Activated T-helper 1 cell treated with Interleukin-2 at 50 U/mL for 16 hours (primary cell): ENCODE measurements around the gene UBAC1.
"Not testable (repeated sequence)": the region's sequence is repeated elsewhere in the genome, so short reads cannot be mapped to it uniquely, and the experiment has no call there.

ENCODE experiments used
- DNase-seq: peaks from one replicate; pipeline ENCODE4 v3.0.0-alpha.2; 2020; ENCODE audit warnings: low read depth

UBAC1 gene

GRCh38 chr9:135959814-135960213 is 1.4 kb downstream of the UBAC1 start:
- DNase-seq: no peak

- no peak for DNase-seq
Measured at GRCh38 chr9:135958485-135958884, 2.7 kb downstream of the UBAC1 start.

GRCh38 chr9:135957431-135957830 is 3.7 kb downstream of the UBAC1 start:
- no peak for DNase-seq

- no peak for DNase-seq
Measured at GRCh38 chr9:135956802-135957174, 4.4 kb downstream of the UBAC1 start.

GRCh38 chr9:135955934-135956801 is 5.0 kb downstream of the UBAC1 start:
- DNase-seq: no peak

GRCh38 chr9:135952664-135953206 is 8.4 kb downstream of the UBAC1 start:
- no peak for DNase-seq

GRCh38 chr9:135951889-135952663 is 9.1 kb downstream of the UBAC1 start:
- DNase-seq: no peak

- DNase-seq: not testable (repeated sequence)
Measured at GRCh38 chr9:135951310-135951709, 9.9 kb downstream of the UBAC1 start.

GRCh38 chr9:135950841-135951240 is 10.3 kb downstream of the UBAC1 start:
- not testable (repeated sequence) for DNase-seq

GRCh38 chr9:135950135-135950682 is 11.0 kb downstream of the UBAC1 start:
- DNase-seq: no peak

GRCh38 chr9:135949501-135950134 is 11.6 kb downstream of the UBAC1 start:
- no peak for DNase-seq

- no peak for DNase-seq
Measured at GRCh38 chr9:135948968-135949367, 12.2 kb downstream of the UBAC1 start.

GRCh38 chr9:135948446-135948845 is 12.7 kb downstream of the UBAC1 start:
- no peak for DNase-seq

- DNase-seq: no peak
Measured at GRCh38 chr9:135947582-135947981, 13.6 kb downstream of the UBAC1 start.

GRCh38 chr9:135947105-135947504 is 14.1 kb downstream of the UBAC1 start:
- DNase-seq: not testable (repeated sequence)

GRCh38 chr9:135946392-135946994 is 14.7 kb downstream of the UBAC1 start:
- no peak for DNase-seq

- no peak for DNase-seq
Measured at GRCh38 chr9:135945969-135946368, 15.2 kb downstream of the UBAC1 start.

- DNase-seq: no peak
Measured at GRCh38 chr9:135944444-135945252, 16.5 kb downstream of the UBAC1 start.

GRCh38 chr9:135943604-135944003 is 17.6 kb downstream of the UBAC1 start:
- not testable (repeated sequence) for DNase-seq

GRCh38 chr9:135941288-135941995 is 19.7 kb downstream of the UBAC1 start:
- DNase-seq: no peak
